Mesendoderm (in vitro differentiated cells): ENCODE results near the gene POP7.

Experiments
- DNase-seq: peaks from one replicate; pipeline ENCODE4 v3.0.0; 2013
- H2AK5ac ChIP-seq: 2 replicates; pipeline ENCODE4 v1.6.1; 2013; ENCODE audit warnings: low read length, inconsistent platforms
- H2BK120ac ChIP-seq: 2 replicates; pipeline ENCODE4 v1.6.1; 2013; ENCODE audit warnings: low read depth, mild to moderate bottlenecking, low read length, moderate library complexity, mixed read lengths
- H2BK15ac ChIP-seq: replicated peaks from 2 replicates; pipeline ENCODE4 v1.6.1; 2013; ENCODE audit warnings: low read depth, mild to moderate bottlenecking, moderate library complexity
- H2BK5ac ChIP-seq: 2 replicates; pipeline ENCODE4 v1.6.1; 2013; ENCODE audit warnings: low read length, inconsistent platforms
- H3K18ac ChIP-seq: 2 replicates; pipeline ENCODE4 v1.6.1; 2013; ENCODE audit warnings: mild to moderate bottlenecking, low read length, mixed read lengths
- H3K23ac ChIP-seq: one replicate; pipeline ENCODE4 v1.6.1; 2013; ENCODE audit warnings: low read length
- H3K27ac ChIP-seq: 2 replicates; pipeline ENCODE4 v1.5.1; 2013; ENCODE audit warnings: low read depth, mild to moderate bottlenecking, inconsistent platforms, low read length, moderate library complexity
- H3K27me3 ChIP-seq: 2 replicates; pipeline ENCODE4 v1.6.1; 2013; ENCODE audit warnings: low read length, control low read depth, mild to moderate bottlenecking, inconsistent platforms; ENCODE audit not compliant: insufficient read depth, poor library complexity
- H3K36me3 ChIP-seq: 2 replicates; pipeline ENCODE4 v1.6.1; 2013; ENCODE audit warnings: low read length, inconsistent platforms; ENCODE audit not compliant: control insufficient read depth, insufficient read depth
- H3K4ac ChIP-seq: one replicate; pipeline ENCODE4 v1.6.1; 2013; ENCODE audit warnings: low read depth, mild to moderate bottlenecking, low read length, moderate library complexity
- H3K4me1 ChIP-seq: 2 replicates; pipeline ENCODE4 v1.6.1; 2013; ENCODE audit warnings: low read depth, low read length, inconsistent platforms; ENCODE audit not compliant: control insufficient read depth
- H3K4me2 ChIP-seq: 2 replicates; pipeline ENCODE4 v1.6.1; 2013; ENCODE audit warnings: low read length
- H3K4me3 ChIP-seq: 2 replicates; pipeline ENCODE4 v1.5.1; 2013; ENCODE audit warnings: mild to moderate bottlenecking, low read length
- H3K56ac ChIP-seq: one replicate; pipeline ENCODE4 v1.6.1; 2013; ENCODE audit warnings: low read length
- H3K79me1 ChIP-seq: 2 replicates; pipeline ENCODE4 v1.6.1; 2013; ENCODE audit warnings: low read length, inconsistent platforms
- H3K79me2 ChIP-seq: 2 replicates; pipeline ENCODE4 v1.6.1; 2013; ENCODE audit warnings: mild to moderate bottlenecking, low read length; ENCODE audit not compliant: control insufficient read depth, insufficient read depth
- H3K9ac ChIP-seq: 2 replicates; pipeline ENCODE4 v1.6.1; 2013; ENCODE audit warnings: low read length, inconsistent platforms
- H4K5ac ChIP-seq: one replicate; pipeline ENCODE4 v1.6.1; 2013; ENCODE audit warnings: low read length
- H4K8ac ChIP-seq: one replicate; pipeline ENCODE4 v1.6.1; 2013; ENCODE audit warnings: low read depth, mild to moderate bottlenecking, control low read depth, low read length, moderate library complexity
- WGBS: extraction: QIAGEN DNeasy Blood & Tissue Kit; methylation state at CpG from one replicate; pipeline ENCODE4 v1.1.7; 2013; ENCODE audit warnings: low lambda C conversion rate, missing lambda C conversion rate; ENCODE audit not compliant: insufficient coverage; ENCODE audit errors: extremely low coverage; 5-methylcytosine and 5-hydroxymethylcytosine counted together

POP7 gene

DNA sequence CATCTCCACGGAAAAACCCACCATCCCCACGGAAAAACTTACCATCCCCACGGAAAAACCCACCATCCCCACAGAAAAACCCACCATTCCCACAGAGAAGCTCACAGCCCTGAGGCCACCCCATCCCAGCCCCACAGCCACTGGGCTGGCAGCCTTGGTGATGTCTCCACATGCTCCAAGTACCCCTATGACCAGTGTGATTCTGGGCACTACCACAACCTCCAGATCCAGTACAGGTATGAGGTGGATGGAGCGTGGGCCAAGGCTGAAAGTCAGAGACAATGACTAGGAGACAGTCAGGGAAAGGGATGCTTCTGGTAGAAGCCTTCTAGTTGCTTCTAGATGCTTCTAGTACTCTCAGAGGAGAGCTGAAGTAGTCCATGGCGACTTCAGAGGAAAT is 47.1 kb downstream of the POP7 start:
- no peak overlapping the region for H3K4ac ChIP-seq
- H3K18ac ChIP-seq = no peak overlapping the region
- H3K4me2 ChIP-seq = no peak overlapping the region
- no peak overlapping the region for H3K56ac ChIP-seq
- no peaks in the 10 kb centered on the region for H3K36me3 ChIP-seq
- no peak overlapping the region for H2BK5ac ChIP-seq
- no CpG with 5 or more reads among the region's 5 CpGs for WGBS
- no peak overlapping the region for H3K27ac ChIP-seq
- H3K79me2 ChIP-seq = no peaks in the 10 kb centered on the region
- no peak overlapping the region for H3K23ac ChIP-seq
- H2AK5ac ChIP-seq = no peak overlapping the region
- H2BK120ac ChIP-seq = no peak overlapping the region
- H3K27me3 ChIP-seq = no peaks in the 10 kb centered on the region
- no peak overlapping the region for H4K5ac ChIP-seq
- H4K8ac ChIP-seq = no peak overlapping the region
- H2BK15ac ChIP-seq = no peak overlapping the region
- H3K4me3 ChIP-seq = no peak overlapping the region
- H3K79me1 ChIP-seq = no peaks in the 10 kb centered on the region
- H3K9ac ChIP-seq = no peak overlapping the region
- peaks cover 4% of the 10 kb centered on the region for H3K4me1 ChIP-seq
- no peak for DNase-seq

DNA sequence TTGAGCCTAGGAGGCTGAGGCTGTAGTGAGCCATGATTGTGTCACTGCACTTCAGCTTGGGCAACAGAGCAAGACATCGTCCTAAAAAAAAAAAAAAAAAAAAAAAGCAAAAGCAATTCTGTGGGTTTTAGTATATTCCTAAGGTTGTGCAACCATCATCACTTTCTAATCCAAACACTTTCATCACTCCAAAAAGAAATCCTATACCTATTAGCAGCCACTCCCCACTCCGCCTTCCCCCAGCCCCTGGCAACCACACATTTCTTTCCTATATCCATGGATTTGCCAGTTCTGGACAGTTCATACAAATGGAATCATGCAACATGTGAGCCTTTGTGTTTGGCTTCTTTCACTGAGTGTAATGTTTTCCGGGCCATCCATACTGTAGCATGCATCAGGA is 47.8 kb downstream of the POP7 start:
- Histone ChIP-seq H3K18ac (no peak overlapping the region), H3K27ac (no peak overlapping the region), H3K56ac (no peak overlapping the region), H3K36me3 (no peaks in the 10 kb centered on the region), H3K9ac (no peak overlapping the region), H2BK120ac (no peak overlapping the region), H4K8ac (no peak overlapping the region), H4K5ac (no peak overlapping the region), H3K79me2 (no peaks in the 10 kb centered on the region), H2AK5ac (no peak overlapping the region), H2BK5ac (no peak overlapping the region), H3K79me1 (no peaks in the 10 kb centered on the region), H3K4me1 (peaks cover 4% of the 10 kb centered on the region), H3K27me3 (no peaks in the 10 kb centered on the region), H2BK15ac (no peak overlapping the region), H3K4me3 (no peak overlapping the region), H3K4me2 (no peak overlapping the region), H3K23ac (no peak overlapping the region), H3K4ac (no peak overlapping the region)
- no CpG with 5 or more reads among the region's 3 CpGs for WGBS
- DNase-seq = no peak
